ENCODE results near the gene TBPL2.
A peak's percentile ranks its signal among the peaks of the same experiment; 100 is the strongest.
"Not testable (repeated sequence)": the region's sequence is repeated elsewhere in the genome, so short reads cannot be mapped to it uniquely, and the experiment has no call there.

Gene TBPL2

GRCh38 chr14:55438066-55438683, 2.2 kb downstream of the TBPL2 start:
- DNase-seq = peak; percentile 52

- DNase-seq = no peak
These were observed 3.5 kb downstream of the TBPL2 start for GRCh38 chr14:55436931-55437330.

GRCh38 chr14:55436519-55436918, 3.9 kb downstream of the TBPL2 start:
- DNase-seq = no peak

GRCh38 chr14:55434805-55435174, 5.6 kb downstream of the TBPL2 start:
- no peak for DNase-seq

- no peak for DNase-seq
These were observed 6.3 kb downstream of the TBPL2 start for GRCh38 chr14:55433880-55434804.

GRCh38 chr14:55432628-55433027, 7.8 kb downstream of the TBPL2 start:
- no peak for DNase-seq

GRCh38 chr14:55430024-55430690, 10.3 kb downstream of the TBPL2 start:
- peak; percentile 69 for DNase-seq

- no peak for DNase-seq
These were observed 13.0 kb downstream of the TBPL2 start for GRCh38 chr14:55427439-55427838.

GRCh38 chr14:55426891-55427290, 13.5 kb downstream of the TBPL2 start:
- DNase-seq = no peak

GRCh38 chr14:55425091-55425490, 15.3 kb downstream of the TBPL2 start:
- no peak for DNase-seq

- DNase-seq = no peak
These were observed 16.4 kb downstream of the TBPL2 start for GRCh38 chr14:55423969-55424368.

- DNase-seq = not testable (repeated sequence)
These were observed 18.1 kb downstream of the TBPL2 start for GRCh38 chr14:55422338-55422737.

- DNase-seq = no peak
These were observed 20.8 kb downstream of the TBPL2 start for GRCh38 chr14:55419663-55420062.

- peak; percentile 25 for DNase-seq
These were observed 22.0 kb downstream of the TBPL2 start for GRCh38 chr14:55418411-55418810.

- DNase-seq = no peak
These were observed 22.5 kb downstream of the TBPL2 start for GRCh38 chr14:55417955-55418354.

- DNase-seq = peak; percentile 32
These were observed 23.6 kb downstream of the TBPL2 start for GRCh38 chr14:55416866-55417265.

GRCh38 chr14:55414551-55414950, 25.9 kb downstream of the TBPL2 start:
- DNase-seq = no peak

- no peak for DNase-seq
These were observed 27.7 kb downstream of the TBPL2 start for GRCh38 chr14:55412676-55413075.

- peak; percentile 80 for DNase-seq
These were observed 28.7 kb downstream of the TBPL2 start, which contains the start of gene ATG14 for GRCh38 chr14:55411426-55412389. Gene ATG14 (minus strand): TSS chr14:55411830. CDS start chr14:55411822, 8 bp downstream.

GRCh38 chr14:55410876-55411275, 29.5 kb downstream of the TBPL2 start:
- DNase-seq = no peak

- DNase-seq = no peak
These were observed 36.1 kb downstream of the TBPL2 start for GRCh38 chr14:55404173-55404854.

GRCh38 chr14:55401751-55402150, 38.7 kb downstream of the TBPL2 start:
- DNase-seq = no peak

Measured in HCEC 1CT (cell line).